ENCODE results near the gene SLC1A7.

DNA sequence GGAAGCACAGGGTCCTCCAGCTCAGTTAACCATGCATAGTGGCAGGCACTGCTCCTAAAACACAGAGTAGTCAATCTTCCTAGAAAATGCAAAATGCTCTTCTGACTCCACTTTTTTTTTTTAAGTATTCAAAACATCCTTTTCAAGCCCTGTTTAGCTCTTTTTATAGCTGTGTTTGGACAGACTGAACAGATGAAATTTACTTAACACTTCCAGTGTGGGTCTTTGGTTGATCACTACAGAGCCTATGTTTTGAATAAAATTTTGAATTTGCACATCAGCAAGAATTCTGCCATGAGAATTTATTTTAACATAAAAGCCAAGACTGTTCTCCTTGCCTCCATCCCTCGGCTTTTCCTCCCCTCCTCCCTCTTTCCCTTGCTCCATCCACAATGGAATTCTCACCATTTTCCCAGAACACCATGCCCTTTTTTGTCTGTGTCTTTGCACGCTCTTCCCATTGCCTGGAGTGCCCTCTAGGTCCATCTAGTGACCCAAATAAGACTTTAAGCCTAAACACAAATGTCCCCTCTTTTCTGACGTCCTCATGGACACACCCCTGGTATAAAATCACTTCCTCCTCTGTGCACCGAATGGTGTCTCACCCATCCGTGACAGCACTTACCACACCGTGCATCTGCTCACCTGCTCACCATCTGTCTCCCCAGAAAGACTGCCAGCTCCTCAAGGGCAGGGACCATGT, 30.1 kb upstream of the SLC1A7 start:
- no peak for TF ChIP-seq CTCF (IDR thresholded peaks at IDR 0.05; ENCODE audit: insufficient read depth, low read length, poor library complexity, severe bottlenecking)
- no peak for TF ChIP-seq EZH2phosphoT487 (conservative IDR thresholded peaks at IDR 0.05; ENCODE audit: low read length)
